HG03097 (cell line): Measurements from ENCODE around the gene KLK2.

ENCODE experiments used
- ATAC-seq: cut with Tn5 transposase; IDR thresholded peaks from one replicate; pipeline ENCODE4 v1.9.1; 2021; ENCODE audit not compliant: unreplicated experiment, low FRiP score

KLK2 gene

GRCh38 chr19:50844296-50844935 is 28.8 kb upstream of the KLK2 start:
- ATAC-seq: no peak

GRCh38 chr19:50850738-50851137 is 22.5 kb upstream of the KLK2 start:
- ATAC-seq: no peak

GRCh38 chr19:50851620-50852019 is 21.6 kb upstream of the KLK2 start:
- ATAC-seq: no peak

- ATAC-seq: no peak
These were observed 18.4 kb upstream of the KLK2 start, which contains the start of gene KLK3 for GRCh38 chr19:50854636-50855410. Gene KLK3, plus strand, starts transcription at chr19:50854915. Its CDS starts 41 bp downstream, at chr19:50854956.

- no peak for ATAC-seq
These were observed 15.9 kb upstream of the KLK2 start for GRCh38 chr19:50857366-50857765.

GRCh38 chr19:50858886-50859285 is 14.4 kb upstream of the KLK2 start:
- no peak for ATAC-seq

GRCh38 chr19:50859849-50860248 is 13.4 kb upstream of the KLK2 start:
- ATAC-seq: no peak

GRCh38 chr19:50861010-50861409 is 12.2 kb upstream of the KLK2 start:
- ATAC-seq: no peak

GRCh38 chr19:50861496-50862286 is 11.5 kb upstream of the KLK2 start:
- no peak for ATAC-seq

- no peak for ATAC-seq
These were observed 3.8 kb upstream of the KLK2 start for GRCh38 chr19:50869479-50869878.

- no peak for ATAC-seq
These were observed 2.7 kb upstream of the KLK2 start for GRCh38 chr19:50870417-50871089.

- ATAC-seq: no peak
These were observed 972 bp downstream of the KLK2 start for GRCh38 chr19:50874211-50874610.

- no peak for ATAC-seq
These were observed 2.7 kb downstream of the KLK2 start for GRCh38 chr19:50875795-50876422.

- ATAC-seq: no peak
These were observed 3.2 kb downstream of the KLK2 start for GRCh38 chr19:50876456-50876855.

GRCh38 chr19:50877338-50877737 is 4.1 kb downstream of the KLK2 start:
- no peak for ATAC-seq

- ATAC-seq: no peak
These were observed 5.6 kb downstream of the KLK2 start for GRCh38 chr19:50878851-50879250.

GRCh38 chr19:50880241-50880640 is 7.0 kb downstream of the KLK2 start:
- ATAC-seq: no peak

GRCh38 chr19:50882188-50882587 is 8.9 kb downstream of the KLK2 start:
- ATAC-seq: no peak

- ATAC-seq: no peak
These were observed 16.4 kb downstream of the KLK2 start for GRCh38 chr19:50889638-50890037.
